ENCODE data around the gene TP53BP2. TPM values are rescaled to one million over a fixed set of nuclear protein-coding genes. Genes with fewer than 3 reads are reported as not detected.

The TP53BP2 gene
- total and polyA plus RNA-seq, 10 of the 15 experiments (the other 5 are each of a cell fraction or from before 2014, with no cell fraction given): 1.6 to 13.7 (median 5.6) TPM

DNA sequence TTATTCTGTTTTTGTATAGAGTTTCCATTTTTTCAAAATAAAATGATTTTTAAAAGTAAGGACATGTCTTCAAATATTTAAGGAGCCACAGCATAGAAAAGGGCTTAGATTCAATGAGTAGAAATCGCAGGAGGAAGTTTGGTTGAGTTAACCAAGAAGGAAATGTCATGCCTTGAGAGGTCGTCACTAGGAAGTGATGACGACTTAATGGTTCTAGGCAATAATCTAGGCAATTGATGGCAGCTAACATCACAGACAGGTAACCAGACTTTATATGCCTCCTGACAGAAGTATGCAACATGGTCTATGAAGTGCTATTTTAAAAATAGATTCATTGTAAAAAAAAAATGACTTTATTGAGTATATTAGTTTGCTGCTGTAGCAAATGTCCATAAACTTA is 32.1 kb upstream of the TP53BP2 start:
- WGBS (ENCODE audit: insufficient coverage, insufficient replicate concordance, low lambda C conversion rate, missing lambda C conversion rate): 10% methylated on average over 3 of the region's 3 CpGs

DNA sequence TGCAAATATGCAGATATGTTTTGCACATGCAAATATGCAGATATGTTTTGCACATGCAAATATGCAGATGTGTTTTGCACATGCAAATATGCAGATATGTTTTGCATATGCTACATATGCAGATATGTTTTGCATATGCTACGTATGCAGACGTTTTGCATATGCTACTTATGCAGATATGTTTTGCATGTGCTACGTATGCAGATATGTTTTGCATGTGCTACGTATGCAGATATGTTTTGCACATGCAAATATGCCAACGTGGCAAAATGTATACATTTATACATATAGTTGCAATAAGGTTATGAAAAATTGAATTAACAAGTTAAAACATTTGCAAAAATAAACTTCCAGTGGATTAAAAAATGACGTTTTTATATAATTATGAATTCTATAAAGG is 30.8 kb upstream of the TP53BP2 start:
- WGBS (ENCODE audit: insufficient coverage, insufficient replicate concordance, low lambda C conversion rate, missing lambda C conversion rate): 16% methylated on average over 6 of the region's 6 CpGs
- ChIA-PET SMC1A (ENCODE audit: uncharacterized antibody, unreplicated experiment) (no interaction called here), RAD21 (ENCODE audit: unreplicated experiment) (no interaction called here), CTCF (interaction anchor here (0.7 kb wide), 1 partner anchor 20 kb away, joined by 5 read pairs; no protein-coding TSS in a partner anchor), POLR2A (no interaction called here)
- Histone ChIP-seq H3K4me3 (no peak overlapping the region), H3K4me2 (ENCODE audit: control insufficient read depth, insufficient read depth) (no peak overlapping the region), H2AFZ (ENCODE audit: control insufficient read depth, low read depth, low read length) (no peak overlapping the region), H3K9me3 (replicated peaks; ENCODE audit: control insufficient read depth, insufficient read depth, low read length) (no peaks in the 10 kb centered on the region; the same call in 2 of the 3 replicates), H3K27ac (ENCODE audit: control insufficient read depth, insufficient read depth) (no peak overlapping the region), H3K4me1 (ENCODE audit: control insufficient read depth, insufficient read depth, low read length) (no peaks in the 10 kb centered on the region), H3K27me3 (replicated peaks in 1 of 2; ENCODE audit: control insufficient read depth in 2 of 2, insufficient read depth in 2 of 2, low read length in 1 of 2) (no peaks in the 10 kb centered on the region; a peak in 1 of 4 replicates), H3K9ac (ENCODE audit: control insufficient read depth, insufficient read depth, low read length) (no peak overlapping the region), H3K79me2 (ENCODE audit: control insufficient read depth, insufficient read depth, low read length) (no peaks in the 10 kb centered on the region), H4K20me1 (ENCODE audit: control insufficient read depth, insufficient read depth) (no peaks in the 10 kb centered on the region), H3K36me3 (ENCODE audit: control insufficient read depth in 2 of 2, insufficient read depth in 2 of 2, low read length in 1 of 2) (no peaks in the 10 kb centered on the region)
- in situ Hi-C loops (cut with MboI) (no loop called here), intact Hi-C loops (cut with micrococcal nuclease; ENCODE audit: unreplicated experiment) (no loop called here)
- ATAC-seq (no peak), DNase-seq (ENCODE audit: low read depth, low spot score) (no peak), FAIRE-seq (no peak)
- no TSS peak for BruUV-seq (replicated peaks)
- TF ChIP-seq KDM1A (IDR thresholded peaks at IDR 0.05; ENCODE audit: borderline replicate concordance) (no peak), GATAD2B (conservative IDR thresholded peaks at IDR 0.05; ENCODE audit: low read depth) (no peak), EGR1 (IDR thresholded peaks at IDR 0.05; ENCODE audit: borderline replicate concordance in 1 of 2, low read depth in 2 of 2, low read length in 2 of 2) (no peak), CBX5 (IDR thresholded peaks at IDR 0.05; ENCODE audit: low read depth) (no peak), KLF5 (IDR thresholded peaks at IDR 0.05; ENCODE audit: partially characterized antibody) (no peak), MYC (IDR thresholded peaks at IDR 0.05; ENCODE audit: insufficient read depth, insufficient read length, insufficient replicate concordance, low read length, severe bottlenecking) (no peak), TARDBP (IDR thresholded peaks at IDR 0.05; ENCODE audit: borderline replicate concordance) (no peak), MEF2A (IDR thresholded peaks at IDR 0.05; ENCODE audit: insufficient read depth, low read depth, low read length) (no peak), RUNX3 (IDR thresholded peaks at IDR 0.05; ENCODE audit: low read length) (no peak)
- TF ChIP-seq, protein P1, sequence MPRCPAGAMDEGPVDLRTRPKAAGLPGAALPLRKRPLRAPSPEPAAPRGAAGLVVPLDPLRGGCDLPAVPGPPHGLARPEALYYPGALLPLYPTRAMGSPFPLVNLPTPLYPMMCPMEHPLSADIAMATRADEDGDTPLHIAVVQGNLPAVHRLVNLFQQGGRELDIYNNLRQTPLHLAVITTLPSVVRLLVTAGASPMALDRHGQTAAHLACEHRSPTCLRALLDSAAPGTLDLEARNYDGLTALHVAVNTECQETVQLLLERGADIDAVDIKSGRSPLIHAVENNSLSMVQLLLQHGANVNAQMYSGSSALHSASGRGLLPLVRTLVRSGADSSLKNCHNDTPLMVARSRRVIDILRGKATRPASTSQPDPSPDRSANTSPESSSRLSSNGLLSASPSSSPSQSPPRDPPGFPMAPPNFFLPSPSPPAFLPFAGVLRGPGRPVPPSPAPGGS (IDR thresholded peaks at IDR 0.05; ENCODE audit: borderline replicate concordance, insufficient read depth, low read depth, low read length, poor library complexity, severe bottlenecking): no peak

More for the DNA sequence above, 32.1 kb upstream of the TP53BP2 start:
- intact Hi-C loops (cut with micrococcal nuclease; ENCODE audit: unreplicated experiment) (no loop called here), in situ Hi-C loops (cut with MboI) (no loop called here)
- no peak overlapping the region for H3K9ac ChIP-seq (ENCODE audit: control insufficient read depth, insufficient read depth, low read length)
- no peak overlapping the region for H3K4me2 ChIP-seq (ENCODE audit: control insufficient read depth, insufficient read depth)
- H3K4me3 ChIP-seq: no peak overlapping the region
- H3K27me3 ChIP-seq (replicated peaks in 1 of 2; ENCODE audit: control insufficient read depth in 2 of 2, insufficient read depth in 2 of 2, low read length in 1 of 2): no peaks in the 10 kb centered on the region
- H3K27ac ChIP-seq (ENCODE audit: control insufficient read depth, insufficient read depth): no peak overlapping the region
- no TSS peak for BruUV-seq (replicated peaks)
- no peak for TF ChIP-seq HDAC2 (IDR thresholded peaks at IDR 0.05)
- TF ChIP-seq, protein P2, sequence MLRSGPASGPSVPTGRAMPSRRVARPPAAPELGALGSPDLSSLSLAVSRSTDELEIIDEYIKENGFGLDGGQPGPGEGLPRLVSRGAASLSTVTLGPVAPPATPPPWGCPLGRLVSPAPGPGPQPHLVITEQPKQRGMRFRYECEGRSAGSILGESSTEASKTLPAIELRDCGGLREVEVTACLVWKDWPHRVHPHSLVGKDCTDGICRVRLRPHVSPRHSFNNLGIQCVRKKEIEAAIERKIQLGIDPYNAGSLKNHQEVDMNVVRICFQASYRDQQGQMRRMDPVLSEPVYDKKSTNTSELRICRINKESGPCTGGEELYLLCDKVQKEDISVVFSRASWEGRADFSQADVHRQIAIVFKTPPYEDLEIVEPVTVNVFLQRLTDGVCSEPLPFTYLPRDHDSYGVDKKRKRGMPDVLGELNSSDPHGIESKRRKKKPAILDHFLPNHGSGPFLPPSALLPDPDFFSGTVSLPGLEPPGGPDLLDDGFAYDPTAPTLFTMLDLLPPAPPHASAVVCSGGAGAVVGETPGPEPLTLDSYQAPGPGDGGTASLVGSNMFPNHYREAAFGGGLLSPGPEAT (IDR thresholded peaks at IDR 0.05; ENCODE audit: low read depth): no peak
- ATAC-seq (no peak), FAIRE-seq (no peak), DNase-seq (ENCODE audit: low read depth, low spot score) (no peak)
- no peaks in the 10 kb centered on the region for H3K4me1 ChIP-seq (ENCODE audit: control insufficient read depth, insufficient read depth, low read length)
- ChIA-PET RAD21 (ENCODE audit: unreplicated experiment) (no interaction called here), POLR2A (no interaction called here), SMC1A (ENCODE audit: uncharacterized antibody, unreplicated experiment) (no interaction called here), CTCF (no interaction called here)
- no peak overlapping the region for H2AFZ ChIP-seq (ENCODE audit: control insufficient read depth, low read depth, low read length)
- no peaks in the 10 kb centered on the region for H3K36me3 ChIP-seq (ENCODE audit: control insufficient read depth in 2 of 2, insufficient read depth in 2 of 2, low read length in 1 of 2)
- H3K9me3 ChIP-seq (replicated peaks; ENCODE audit: control insufficient read depth, insufficient read depth, low read length): no peaks in the 10 kb centered on the region; the same call in 2 of the 3 replicates
- no peaks in the 10 kb centered on the region for H4K20me1 ChIP-seq (ENCODE audit: control insufficient read depth, insufficient read depth)
- H3K79me2 ChIP-seq (ENCODE audit: control insufficient read depth, insufficient read depth, low read length): no peaks in the 10 kb centered on the region

Measured in GM12878 (cell line).